ENCODE results near the gene TCF12.

DNA sequence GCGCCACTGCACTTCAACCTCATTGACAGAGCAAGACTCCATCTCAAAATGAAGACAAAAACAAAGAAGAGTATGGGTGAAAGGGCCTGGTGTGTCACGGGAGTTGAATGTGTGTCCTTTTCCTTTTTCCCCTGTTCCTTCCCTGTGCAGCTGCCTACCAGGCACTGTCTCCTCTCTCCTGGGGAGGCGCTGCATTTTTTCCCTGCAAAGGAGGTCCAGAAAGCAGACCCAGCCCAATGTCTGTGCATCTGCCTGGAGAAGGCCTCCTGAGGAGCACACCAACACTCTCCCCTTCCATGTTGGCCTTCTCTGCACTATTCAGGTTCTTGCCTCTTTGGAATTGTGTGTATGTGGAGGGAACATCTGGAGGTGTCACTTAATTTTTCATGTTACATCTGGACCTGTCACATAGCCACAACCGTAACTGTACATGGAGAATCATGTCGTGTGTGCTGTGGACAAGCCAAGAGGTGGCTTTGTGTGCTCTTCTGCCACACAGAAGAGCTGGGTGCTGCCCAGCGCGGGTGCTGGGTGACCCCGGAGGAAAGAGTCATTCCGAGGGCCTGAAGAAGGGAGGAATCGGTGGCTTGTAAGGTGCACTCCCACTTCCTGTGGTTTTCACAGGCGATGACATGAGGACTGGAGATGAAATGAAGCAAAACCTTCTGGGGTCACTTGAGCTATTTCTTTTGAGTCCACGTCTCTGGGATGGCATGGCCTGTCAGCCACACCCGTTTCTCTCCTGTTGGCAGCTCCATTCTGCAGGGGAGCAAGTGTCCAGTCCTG, 411.3 kb downstream of the TCF12 start:
- TF ChIP-seq ZNF274 (IDR thresholded peaks at IDR 0.05; ENCODE audit: low read depth, low read length), result no peak
- TF ChIP-seq YY1 (IDR thresholded peaks at IDR 0.05; ENCODE audit: insufficient read depth, insufficient read length), result no peak
